ENCODE data around the gene SCN4B.

The SCN4B gene

DNA sequence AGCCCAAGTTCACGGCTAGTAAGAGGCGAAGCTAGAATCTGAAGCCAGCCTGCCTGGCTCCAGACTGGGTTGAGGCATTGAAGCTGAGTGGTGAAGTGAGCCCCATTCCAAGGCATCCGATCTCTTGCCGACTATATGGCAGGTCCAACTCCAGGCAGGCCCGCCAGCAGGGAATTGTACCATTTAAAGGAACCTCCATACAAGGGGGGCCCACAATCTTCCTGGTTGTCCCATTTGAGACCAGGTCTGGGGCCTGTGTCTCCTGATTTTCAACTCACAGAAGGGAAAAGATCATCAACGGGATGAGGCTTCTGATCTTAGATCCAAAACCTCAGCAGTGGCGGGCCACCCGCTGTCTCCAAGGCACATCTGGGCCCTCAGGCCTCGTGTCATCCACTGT is 19.7 kb upstream of the SCN4B start:
- DNase-seq = no peak

DNA sequence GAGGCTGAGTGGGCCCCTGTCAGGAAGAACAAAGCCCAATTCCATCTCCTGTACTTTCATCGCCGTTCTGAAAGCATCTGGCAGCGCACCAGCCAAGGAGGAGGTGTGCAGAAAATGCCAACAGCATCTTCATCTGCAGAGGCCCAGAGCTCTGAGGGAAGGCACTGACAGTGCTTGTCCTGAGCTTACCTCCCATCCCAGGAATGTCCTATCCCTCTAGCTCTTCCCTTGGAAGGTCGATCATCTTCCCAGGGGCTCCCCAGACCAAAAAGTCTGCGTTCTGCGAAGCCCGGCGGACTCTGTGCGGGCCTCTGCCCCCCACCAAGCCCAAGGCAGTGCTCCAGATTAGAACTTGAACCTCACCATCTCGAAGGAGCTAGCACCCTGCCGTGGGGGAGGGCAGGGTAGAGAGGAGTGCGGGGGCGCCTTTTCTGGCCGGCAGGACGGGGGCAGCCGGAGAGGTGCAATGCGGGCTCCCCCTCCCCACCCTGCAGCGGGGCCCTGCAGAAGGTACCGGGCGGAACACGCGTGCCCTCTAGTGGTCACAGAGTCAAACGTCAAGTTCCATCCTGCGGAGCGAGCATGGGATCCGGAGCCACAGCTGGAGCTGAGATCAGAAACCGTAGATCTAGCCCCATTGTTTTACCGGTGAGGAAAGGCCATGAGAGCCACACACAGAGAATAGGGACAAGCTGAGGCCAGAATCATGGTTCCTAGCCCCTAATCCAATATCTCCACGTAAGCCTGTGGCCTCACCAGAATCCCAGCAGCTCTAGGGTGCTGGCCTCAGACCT is 18.8 kb upstream of the SCN4B start:
- DNase-seq = peak; percentile 76

DNA sequence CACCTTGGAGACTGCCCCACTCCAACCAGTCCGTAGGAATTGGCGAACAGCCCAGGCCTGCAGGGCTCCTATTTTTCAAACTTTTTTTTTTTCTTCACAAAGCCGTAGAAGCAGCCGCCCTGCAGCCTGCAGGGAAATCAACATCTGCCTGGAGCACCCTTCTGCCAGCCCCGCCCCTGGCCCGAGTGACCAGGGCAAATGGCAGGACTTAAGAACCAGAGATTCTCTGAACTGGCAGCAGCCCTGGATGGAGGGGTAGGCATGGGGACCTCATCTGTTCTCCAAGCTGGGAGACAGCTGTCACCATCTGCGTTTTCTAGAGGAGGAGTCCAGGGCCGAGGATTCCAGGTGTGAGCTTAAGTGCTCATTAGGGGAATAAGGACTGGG is 18.3 kb upstream of the SCN4B start:
- DNase-seq = no peak

DNA sequence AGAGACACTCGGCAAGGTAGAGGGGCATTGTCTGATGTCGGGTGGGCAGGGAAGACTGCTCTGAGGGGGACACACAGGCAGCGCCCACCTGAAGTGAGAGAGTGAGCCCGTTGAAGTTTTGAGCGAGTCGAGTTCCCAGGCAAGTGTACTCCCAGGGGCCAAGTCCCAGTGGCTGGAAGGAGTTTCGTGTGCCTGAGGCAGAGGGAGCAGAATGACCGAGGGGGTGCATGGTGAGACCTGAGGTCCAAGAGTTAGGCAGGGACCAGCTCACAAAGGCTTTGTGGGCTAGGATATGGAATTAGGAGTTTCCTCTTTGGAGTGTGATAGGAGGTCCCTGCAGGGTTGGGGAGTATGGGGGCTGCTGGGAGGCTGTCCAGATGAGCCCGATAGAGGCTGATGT is 17.6 kb upstream of the SCN4B start:
- DNase-seq = no peak

DNA sequence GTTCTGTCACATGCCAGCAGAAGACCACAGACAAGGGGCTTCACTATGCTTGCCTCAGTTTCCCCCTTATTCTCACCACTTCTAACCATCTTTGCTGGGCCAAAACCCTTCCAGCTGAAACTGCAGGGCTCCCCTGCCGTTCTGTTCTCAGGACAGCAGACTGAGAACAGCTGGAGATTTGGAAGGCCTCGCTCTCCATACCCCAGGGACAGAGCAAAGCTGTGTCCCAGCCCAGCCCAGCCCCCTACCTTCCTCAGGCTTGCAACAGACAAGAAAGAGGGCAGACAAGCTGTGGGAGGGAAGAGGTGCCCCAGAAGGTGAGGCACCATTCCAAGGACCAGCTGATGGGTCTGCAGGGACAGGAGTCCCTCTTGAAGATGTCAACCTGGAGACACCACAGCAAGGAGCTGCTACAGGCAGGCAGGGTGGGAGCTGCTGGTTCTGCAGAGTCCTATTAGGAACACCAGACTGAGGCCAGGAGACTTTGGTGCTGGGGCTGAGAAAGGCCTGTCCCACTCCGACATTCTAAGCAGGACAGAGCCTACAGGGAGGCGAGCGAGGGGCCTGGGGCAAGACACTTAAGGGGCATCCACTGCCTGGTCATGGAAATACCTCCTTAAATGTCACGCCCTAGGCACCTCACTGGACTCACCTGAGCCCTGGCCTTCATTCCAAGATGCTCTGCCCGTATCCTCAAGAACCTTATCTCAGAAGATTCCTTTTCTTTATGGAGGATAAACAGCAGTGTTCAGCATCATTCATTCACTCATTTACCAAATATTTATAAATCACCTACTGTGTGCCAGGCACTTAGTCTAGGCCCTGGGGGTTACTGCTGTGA is 16.9 kb upstream of the SCN4B start:
- no peak for DNase-seq

DNA sequence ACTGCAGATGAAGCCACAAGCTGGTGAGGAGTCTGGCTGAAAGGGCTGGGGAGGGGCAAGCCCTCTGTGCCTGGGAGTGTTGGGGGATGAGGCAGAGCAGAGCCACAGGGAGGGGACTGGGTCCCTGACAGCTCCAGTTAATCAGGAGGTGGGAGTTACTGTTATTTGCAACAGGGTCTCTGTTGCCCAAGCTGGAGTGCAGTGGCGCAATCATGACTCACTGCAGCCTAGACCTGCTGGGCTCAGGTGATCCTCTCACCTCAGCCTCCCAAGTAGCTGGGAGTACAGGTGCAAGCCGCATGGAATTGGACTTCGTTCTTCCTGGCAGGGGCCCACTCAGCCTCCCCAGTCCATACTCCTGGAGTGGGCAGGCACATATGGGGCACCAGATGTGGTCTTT is 16.1 kb upstream of the SCN4B start:
- DNase-seq = no peak

DNA sequence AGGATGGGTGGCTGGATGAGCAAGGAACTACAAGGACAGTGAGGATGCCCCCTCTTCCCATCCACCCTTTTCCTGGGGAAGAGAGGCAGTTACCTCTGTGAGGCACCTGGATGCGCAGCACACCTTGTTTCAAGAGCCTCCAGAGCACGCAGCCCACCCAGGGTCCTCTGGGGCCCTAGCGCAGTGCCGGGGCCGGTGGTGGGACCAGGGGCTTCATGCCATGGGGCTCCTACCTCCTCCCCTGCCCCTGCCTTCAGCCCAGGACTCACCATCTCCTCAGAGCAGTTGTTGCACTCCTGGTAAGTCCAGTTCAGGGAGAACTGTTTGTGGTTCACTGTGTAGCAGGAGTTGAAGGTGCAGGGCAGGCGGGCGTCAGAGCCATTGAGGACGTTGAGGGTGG is 15.7 kb upstream of the SCN4B start:
- no peak for DNase-seq

DNA sequence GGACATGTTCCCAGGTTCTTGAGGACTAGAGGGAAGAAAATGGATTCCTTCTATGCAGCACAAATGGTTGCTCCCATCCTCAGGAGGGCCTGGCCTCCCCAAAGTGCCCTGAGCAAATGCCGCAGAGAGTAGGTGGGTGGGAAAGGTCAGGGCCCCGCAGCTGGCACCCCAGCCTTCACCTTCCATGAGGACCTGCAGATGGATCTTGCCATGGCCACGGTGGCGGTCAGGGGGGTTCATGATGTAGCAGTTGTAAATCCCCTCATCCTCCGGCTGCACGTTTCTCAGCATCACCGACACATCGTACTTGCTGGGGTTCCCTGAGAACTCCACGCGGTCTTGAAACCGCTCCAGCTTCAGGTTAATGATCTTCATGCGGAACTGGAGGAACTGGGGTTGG is 15.3 kb upstream of the SCN4B start:
- DNase-seq = no peak

DNA sequence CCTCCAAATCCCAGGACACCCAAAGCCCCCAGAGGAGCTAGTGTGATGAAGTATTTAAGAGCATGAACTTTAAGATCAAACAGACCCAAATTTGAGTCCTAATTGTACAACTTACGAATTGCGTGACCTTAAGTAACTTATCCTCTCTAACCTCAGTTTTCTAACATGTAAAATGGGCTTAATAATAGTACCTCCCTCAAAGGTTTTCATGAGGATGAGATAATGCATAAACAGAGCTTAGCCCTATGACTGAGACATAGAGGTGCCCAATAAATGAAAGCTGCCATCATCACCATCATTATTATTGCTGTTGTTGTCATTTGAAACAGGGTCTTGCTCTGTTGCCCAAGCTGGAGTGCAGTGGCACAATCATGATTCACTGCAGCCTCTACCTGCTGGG is 14.6 kb upstream of the SCN4B start:
- no peak for DNase-seq

DNA sequence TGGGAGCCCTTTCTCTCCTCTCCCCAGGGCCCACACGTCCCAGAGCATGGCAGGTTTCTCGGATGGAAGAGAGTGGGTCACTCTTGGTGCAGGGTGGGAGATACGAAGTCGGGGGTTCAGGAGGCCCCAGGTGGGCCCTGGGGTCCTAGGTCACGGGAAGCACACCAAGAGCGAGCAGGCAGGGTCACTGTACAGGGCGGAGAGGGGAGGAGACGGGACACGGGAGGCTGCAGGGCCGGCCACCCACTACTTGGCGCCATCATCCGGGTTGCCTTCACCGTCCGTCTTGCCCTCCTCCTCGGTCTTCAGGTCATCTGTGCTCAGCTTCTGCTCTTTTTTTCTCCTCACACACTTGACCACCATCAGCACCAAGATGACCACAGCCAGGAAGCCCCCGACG is 14.0 kb upstream of the SCN4B start:
- no peak for DNase-seq

DNA sequence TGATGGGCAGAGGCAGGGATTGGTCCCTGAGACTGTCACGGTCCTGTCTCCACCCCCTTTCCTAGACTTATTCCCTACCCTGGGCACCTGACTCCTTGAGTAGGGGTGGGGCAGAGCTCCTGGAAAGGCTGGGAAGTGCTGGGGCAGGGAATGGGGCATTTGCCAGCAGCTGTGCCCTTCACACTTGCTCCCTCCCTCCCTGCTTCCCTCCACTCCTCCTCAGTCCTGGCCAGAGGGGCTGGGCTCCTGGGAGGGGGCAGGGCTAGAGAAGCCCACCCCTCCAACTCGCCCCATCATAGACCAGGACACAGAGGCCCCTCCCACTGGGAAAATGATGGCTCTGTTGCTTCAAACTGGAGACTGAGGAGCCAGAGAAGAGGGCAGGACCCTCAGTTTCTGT is 12.3 kb upstream of the SCN4B start:
- DNase-seq = no peak

DNA sequence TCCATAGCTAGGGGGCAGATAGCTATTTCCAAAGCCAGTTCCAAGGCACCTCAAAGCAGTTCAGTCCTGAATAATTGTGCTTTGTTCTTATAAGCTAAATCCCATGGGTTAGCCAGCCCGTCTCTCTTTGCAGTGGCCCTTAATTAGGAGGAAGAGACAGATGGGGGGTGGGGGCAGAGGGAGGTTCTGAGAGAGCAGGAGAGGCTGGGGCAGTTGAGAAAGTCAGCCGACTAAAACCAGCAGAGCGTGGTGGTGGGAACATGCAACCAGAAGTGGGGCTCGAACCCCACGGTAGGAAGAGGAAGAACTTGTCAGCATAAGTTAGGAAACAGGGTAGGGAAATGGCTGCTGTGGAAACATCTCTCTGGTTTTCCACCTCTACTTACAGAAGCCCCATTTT is 10.9 kb upstream of the SCN4B start:
- DNase-seq = no peak

DNA sequence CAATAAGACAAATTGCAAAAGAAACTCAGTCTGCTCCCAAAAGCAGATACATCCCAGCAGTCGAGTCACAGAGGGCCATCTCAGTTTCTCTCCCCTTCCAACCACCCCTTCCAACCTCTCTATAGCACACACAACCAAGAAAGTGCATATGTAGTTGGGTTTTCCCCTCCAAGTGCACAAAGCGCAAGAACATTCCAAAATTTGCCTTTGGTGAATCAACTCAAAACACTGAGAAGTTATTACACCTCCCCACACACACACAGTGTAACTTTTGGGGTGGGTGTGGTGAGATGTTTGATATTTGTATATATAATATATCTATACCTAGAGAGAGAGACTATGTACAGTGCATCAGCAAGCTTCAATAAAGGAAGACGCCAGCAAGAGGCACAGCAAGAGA is 10.2 kb upstream of the SCN4B start:
- no peak for DNase-seq

DNA sequence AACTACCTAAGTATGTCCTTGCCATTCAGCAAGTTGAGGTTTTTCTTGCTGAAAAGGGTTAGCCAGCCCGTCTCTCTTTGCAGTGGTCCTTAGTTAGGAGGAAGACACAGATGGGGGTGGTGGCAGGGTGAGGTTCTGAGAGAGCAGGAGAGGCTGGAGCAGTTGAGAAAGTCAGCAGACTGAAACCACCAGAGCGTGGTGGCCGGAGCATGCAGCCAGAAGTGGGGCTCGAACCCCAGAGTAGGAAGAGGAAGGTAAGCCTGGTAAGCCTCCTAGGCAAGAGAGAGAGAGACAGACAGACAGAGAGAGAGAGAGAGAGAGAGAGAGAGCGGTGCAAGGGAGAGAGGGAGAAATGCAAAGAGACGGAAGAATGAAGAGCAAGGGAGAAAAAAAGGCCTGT is 9.2 kb upstream of the SCN4B start:
- no peak for DNase-seq

DNA sequence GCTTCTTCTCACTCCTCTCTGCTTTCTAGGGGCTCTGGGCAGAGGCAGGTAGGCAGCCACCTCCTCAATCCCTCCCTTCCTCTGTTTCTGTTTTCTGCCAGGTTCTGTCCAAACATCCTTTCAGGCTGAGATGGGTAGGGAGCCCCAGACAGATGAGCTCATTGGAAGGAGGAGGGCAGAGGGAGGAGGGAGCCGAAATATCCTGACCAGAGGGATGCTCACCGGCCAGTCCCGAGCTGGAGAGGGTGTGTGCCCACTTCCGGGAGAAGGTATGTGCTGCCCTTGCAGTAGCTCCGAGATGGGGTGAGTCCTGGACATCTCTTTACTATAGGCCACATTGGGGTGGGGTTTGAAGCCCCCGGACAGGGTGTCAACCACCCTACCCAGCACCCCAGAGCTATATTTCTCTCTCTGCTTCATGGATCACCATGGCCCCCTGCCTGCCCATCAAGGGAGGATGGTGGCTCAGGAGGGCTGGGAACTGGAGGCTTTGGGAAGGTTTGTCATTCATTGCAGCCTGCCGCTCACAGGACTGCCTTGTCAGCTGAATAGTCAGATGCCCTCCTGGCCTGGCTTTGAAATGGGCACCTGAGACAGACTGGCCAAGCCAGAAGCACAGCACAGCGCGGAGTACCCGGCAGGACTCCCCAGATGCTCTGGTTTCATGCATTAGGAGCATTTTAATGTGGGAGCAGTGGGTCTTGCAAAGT is 4.7 kb upstream of the SCN4B start:
- DNase-seq = no peak

DNA sequence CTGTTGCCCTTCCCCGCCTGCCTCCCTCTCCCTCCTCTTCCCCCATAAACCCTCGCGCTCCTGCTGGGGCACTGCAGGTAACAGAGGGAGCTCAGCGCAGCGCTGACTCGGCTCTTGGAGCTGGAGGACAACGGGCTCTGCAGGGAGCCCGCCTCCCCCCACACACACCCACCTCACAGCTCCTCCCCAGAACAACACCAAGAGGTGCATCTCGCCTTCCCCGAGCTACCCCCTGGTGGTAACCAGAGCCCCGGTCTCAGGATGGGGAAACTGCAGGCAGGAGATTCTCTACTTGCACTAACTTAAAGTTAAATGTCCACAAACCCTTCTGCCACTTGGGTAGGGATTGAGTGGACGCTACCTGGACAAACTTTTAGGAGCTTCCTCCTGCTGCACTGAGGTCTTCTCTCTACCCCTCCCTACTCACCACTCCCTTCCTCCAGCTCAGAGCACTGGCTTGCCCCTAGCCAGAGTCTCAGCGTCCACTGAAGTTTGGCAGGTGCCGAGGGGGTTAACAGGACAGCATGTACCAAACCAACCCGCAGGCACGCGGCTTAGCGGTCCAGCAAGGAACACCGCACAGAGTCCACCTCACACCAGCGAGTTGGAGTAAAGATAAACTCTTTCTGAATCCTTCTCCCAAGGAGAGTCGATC is 4.0 kb upstream of the SCN4B start:
- peak; percentile 17 for DNase-seq

DNA sequence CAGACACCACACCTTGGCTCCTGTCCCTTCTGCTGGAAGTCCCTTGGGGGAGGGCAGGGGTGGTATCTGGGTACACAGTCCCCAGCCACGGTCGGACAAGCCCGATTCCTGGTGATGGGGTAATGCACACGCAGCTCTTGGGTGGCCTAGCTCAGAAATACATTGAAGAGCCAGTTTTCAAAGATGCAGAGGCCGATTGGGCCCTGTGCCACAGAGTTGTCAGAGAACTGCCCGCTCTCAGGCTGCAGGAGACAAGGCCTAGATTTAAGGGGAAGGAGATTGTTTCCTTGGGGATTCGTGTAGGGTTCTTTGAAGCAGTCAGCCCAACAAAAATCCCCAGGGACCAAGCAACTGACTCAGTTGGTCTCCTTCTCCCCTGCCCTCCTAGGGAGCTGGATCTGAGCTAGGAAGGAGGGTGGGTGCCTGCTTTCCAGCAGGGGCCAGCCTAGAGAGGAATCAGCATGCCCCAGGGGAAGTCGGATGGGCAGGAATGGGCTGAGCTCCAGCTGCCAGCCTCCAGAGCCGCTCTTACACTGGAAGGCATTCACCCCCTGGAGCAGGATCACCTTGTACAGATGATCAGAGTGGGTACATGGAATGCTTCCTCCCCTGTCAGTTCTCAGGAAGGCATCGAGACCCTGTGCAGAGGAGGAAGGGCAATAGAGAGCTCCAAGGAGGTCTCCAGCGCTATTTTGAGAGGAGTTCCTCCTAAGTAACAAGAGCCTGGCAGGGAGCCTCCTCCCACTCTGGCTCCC is 3.3 kb upstream of the SCN4B start:
- no peak for DNase-seq

DNA sequence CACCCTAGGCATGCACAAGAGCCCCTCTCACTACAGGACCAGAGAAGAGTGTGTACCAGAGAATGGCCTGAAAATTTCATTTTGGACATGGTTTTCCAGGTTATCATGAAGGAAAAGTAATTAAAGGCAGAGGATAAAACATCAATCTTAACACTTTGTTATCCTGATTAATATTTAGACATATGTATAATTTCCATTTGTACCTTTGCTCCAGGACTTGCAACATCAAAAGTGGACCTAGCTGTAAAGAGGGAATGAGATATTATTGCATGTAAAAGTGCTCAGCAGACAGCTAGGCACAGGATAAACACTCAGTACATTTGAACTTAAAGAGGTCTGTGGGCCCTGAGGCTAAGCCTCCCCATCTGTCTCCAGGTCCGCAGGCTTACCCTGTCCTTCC is 2.0 kb upstream of the SCN4B start:
- no peak for DNase-seq

DNA sequence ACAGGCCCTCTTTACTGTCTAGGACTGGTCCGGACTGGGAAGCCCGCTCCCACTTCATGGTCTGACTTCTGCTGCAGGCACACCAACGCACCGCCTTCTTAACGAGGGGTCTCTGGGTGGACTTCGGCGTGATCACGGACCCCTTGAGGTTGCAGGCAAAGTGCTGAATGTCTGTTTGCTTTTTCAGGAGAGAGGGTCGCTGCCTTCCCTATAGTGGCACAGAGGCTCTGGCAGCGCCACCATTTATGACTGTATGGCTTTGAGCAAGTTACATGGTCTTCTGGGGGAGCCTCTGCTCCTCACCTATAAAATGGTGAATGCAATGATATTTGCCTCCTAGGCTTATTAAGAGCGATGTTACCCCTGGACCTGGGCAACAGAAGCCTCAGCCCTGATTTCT is 1.4 kb upstream of the SCN4B start:
- DNase-seq = no peak

DNA sequence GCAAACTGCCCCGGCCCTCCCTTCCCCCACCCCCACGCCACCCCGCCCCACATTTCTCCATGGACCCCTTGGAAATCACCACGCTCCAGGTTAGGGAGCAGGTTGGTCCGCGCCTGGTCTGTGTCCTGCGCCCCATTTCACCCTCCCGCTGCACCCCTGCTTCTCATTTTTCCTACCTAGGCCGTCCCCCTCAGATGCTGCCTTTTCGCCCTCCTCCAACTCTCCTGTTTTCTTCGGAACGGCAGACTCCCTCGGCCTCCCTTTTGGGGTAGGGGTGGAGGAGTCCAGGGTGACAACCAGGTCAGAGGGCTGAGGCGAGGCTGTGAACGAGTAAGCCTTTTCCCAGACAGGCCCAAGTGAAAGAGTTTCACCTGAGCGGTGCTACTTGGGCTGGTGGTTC is 893 bp upstream of the SCN4B start:
- no peak for DNase-seq

DNA sequence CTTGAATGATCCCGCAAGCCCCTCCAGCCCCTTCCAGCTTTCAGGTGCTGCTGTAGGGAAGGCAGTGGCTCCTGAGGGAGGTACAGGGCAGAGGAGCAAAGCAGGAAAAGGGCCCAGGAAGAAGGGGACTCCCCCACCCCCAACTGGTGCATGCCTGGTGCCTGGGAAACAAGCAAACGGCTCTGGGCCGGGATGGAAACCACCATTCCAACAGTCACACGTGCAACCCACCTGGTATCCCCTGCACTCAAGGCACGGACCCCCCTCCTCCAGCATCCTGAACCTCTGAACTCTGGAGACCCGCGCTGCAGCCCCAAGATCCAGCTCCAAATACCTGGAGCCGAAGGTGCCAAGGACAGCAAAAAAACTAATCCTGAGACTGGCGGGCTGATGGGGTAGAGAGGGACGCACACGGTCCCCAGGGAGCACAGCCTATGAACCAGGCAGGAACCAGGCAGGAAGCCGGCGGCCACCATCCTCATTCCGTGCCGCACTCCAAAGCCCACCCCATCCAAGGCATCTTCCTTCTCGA is 537 bp downstream of the SCN4B start:
- no peak for DNase-seq

DNA sequence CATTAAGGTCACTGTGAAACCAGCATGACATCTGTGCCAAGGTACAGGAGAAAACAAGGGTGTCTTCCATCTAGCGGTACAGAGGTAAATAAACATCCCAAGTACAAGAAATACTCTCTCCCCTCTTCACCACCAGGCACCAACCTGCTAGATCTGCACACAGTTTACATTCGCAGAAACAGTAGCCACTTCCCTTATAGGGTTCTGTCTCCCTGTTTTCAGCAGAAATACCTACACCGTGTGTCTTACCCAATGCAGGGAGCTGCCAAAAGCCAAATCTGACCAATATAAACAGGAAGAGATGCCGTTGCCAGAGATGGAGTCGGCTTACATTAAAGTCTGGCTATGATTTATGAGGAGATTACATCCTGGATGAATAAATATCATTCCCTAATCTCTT is 1.2 kb downstream of the SCN4B start:
- no peak for DNase-seq
